Body of pancreas (tissue), 4 donors: ENCODE measurements around the gene CRHR2.

Experiments used
- POLR2A ChIP-seq, 3 donors: fragments of 450-650 bp; IDR thresholded peaks; one replicate each; pipeline ENCODE4 v1.6.1; 2016; ENCODE audit warnings: antibody characterized with exemption in 3 of 3, mild to moderate bottlenecking in 2 of 3
- TF ChIP-seq, protein P1 (sequence below), 7 experiments: fragments of 450-650 bp in 4 of 7; fragments of 200-600 bp in 3 of 7; sonication (generic) in 3 of 7; IDR thresholded peaks; one replicate each; pipeline ENCODE4 v1.5.1; 2016 to 2019; ENCODE audit warnings: antibody characterized with exemption in 7 of 7

GRCh38 chr7:30705596-30705995 is 23.3 kb upstream of the CRHR2 start:
- TF ChIP-seq POLR2A (IDR thresholded peaks at IDR 0.05) = no peak
- TF ChIP-seq, protein P1, sequence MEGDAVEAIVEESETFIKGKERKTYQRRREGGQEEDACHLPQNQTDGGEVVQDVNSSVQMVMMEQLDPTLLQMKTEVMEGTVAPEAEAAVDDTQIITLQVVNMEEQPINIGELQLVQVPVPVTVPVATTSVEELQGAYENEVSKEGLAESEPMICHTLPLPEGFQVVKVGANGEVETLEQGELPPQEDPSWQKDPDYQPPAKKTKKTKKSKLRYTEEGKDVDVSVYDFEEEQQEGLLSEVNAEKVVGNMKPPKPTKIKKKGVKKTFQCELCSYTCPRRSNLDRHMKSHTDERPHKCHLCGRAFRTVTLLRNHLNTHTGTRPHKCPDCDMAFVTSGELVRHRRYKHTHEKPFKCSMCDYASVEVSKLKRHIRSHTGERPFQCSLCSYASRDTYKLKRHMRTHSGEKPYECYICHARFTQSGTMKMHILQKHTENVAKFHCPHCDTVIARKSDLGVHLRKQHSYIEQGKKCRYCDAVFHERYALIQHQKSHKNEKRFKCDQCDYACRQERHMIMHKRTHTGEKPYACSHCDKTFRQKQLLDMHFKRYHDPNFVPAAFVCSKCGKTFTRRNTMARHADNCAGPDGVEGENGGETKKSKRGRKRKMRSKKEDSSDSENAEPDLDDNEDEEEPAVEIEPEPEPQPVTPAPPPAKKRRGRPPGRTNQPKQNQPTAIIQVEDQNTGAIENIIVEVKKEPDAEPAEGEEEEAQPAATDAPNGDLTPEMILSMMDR (IDR thresholded peaks at IDR 0.05) = no peak
